Suprapubic skin (tissue), 3 donors: Measurements from ENCODE around the gene MYH10.

Experiments
- CTCF ChIP-seq, 2 donors: fragments of 200-600 bp in 1 of 2; fragments of 450-650 bp in 1 of 2; sonication (generic) in 1 of 2; IDR thresholded peaks; one replicate each; pipeline ENCODE4 v1.5.1; 2016 to 2019; ENCODE audit warnings: antibody characterized with exemption in 2 of 2, mild to moderate bottlenecking in 1 of 2, moderate library complexity in 1 of 2
- EP300 ChIP-seq: sonication (generic); formaldehyde crosslinking; IDR thresholded peaks from one replicate; pipeline ENCODE4 v1.6.1; 2017; ENCODE audit warnings: antibody characterized with exemption
- POLR2A ChIP-seq, 2 donors: fragments of 450-650 bp; IDR thresholded peaks; one replicate each; pipeline ENCODE4 v1.6.1; 2017; ENCODE audit warnings: antibody characterized with exemption in 2 of 2, mild to moderate bottlenecking in 2 of 2, moderate library complexity in 2 of 2

- TF ChIP-seq CTCF (IDR thresholded peaks at IDR 0.05), result no peak
- no peak for TF ChIP-seq POLR2A (IDR thresholded peaks at IDR 0.05)
- TF ChIP-seq EP300, result no peak
These were observed 98.5 kb downstream of the MYH10 start for GRCh38 chr17:8532021-8532420.
